GM21786 (cell line): ENCODE measurements around the gene ARPP19.
A peak's percentile ranks its signal among the peaks of the same experiment; 100 is the strongest.
"Not testable (repeated sequence)": the region's sequence is repeated elsewhere in the genome, so short reads cannot be mapped to it uniquely, and the experiment has no call there.

Source experiments
- ATAC-seq: cut with Tn5 transposase; IDR thresholded peaks from one replicate; pipeline ENCODE4 v1.9.1; 2021; ENCODE audit not compliant: unreplicated experiment

Gene ARPP19

GRCh38 chr15:52551762-52552161, 17.1 kb downstream of the ARPP19 start:
- ATAC-seq: no peak

GRCh38 chr15:52551186-52551585, 17.6 kb downstream of the ARPP19 start:
- not testable (repeated sequence) for ATAC-seq

GRCh38 chr15:52546031-52546751, 22.6 kb downstream of the ARPP19 start:
- no peak for ATAC-seq

DNA sequence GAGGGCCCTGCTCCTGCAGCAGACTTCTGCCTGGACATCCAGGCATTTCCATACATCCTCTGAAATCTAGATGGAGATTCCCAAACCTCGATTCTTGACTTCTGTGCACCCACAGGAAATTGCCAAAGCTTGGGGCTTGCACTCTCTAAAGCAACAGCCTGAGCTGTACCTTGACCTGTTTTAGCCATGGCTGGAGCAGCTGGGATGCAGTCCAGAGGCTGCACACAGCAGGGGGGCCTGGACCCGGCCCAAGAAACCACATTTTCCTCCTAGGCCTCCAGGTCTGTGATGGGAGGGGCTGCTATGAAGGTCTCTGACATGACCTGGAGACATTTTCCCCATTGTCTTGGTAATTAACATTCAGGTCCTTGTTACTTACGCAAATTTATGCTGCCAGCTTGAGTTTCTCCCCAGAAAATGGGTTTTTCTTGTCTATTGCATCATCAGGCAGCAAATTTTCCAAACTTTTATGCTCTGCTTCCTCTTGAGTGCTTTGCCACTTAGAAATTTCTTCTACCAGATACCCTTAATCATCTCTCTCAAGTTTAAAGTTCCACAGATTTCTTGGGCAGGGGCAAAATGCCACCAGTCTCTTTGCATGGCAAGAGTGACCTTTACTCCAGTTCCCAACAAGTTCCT, 28.3 kb downstream of the ARPP19 start:
- no peak for ATAC-seq

DNA sequence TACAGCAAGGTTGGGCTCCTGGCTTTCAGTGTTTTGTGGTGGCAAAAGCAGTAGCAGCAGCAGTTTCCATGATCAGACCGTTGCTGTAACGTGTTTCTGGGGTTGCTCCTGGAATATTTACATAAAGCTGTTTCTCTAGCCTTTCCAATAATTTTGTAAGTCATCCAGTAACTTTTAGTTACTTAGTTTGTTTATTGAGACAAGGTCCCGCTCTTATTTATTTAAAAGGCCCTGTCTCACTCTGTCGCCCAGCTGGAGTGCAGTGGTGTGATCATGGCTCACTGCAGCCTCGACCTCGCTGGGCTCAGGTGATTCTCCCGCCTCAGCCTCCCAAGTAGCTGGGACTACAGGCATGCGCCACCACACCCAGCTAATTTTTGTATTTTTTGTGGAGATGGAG, 31.4 kb downstream of the ARPP19 start:
- no peak for ATAC-seq

DNA sequence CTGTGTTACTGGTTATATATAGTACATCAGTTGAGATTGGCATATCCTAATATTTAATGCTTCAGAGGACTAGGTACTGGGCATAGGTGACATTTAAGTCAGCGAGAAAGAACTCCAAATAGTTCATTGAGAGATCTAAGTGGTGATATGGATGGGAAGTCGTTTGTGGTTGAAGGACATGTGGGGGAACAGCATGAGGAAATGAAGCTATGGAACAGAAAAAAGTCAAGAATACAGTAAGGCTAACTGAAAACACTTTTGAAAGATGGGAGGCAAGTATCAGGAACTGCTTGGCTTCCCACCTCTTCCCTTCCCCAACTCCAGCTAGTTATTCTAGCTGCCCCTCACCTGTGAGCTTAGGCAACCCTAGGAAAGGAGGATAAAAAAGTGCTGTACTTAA, 36.4 kb downstream of the ARPP19 start:
- ATAC-seq: no peak

- ATAC-seq: no peak
These were observed 38.9 kb downstream of the ARPP19 start for GRCh38 chr15:52529940-52530339.

GRCh38 chr15:52529341-52529924, 39.4 kb downstream of the ARPP19 start:
- peak; percentile 5 for ATAC-seq

- ATAC-seq: peak; percentile 78
These were observed 40.1 kb downstream of the ARPP19 start, which contains the start of gene MYO5A for GRCh38 chr15:52528564-52529340. MYO5A (minus strand) TSS chr15:52528880; CDS start chr15:52528806, 74 bp downstream.

DNA sequence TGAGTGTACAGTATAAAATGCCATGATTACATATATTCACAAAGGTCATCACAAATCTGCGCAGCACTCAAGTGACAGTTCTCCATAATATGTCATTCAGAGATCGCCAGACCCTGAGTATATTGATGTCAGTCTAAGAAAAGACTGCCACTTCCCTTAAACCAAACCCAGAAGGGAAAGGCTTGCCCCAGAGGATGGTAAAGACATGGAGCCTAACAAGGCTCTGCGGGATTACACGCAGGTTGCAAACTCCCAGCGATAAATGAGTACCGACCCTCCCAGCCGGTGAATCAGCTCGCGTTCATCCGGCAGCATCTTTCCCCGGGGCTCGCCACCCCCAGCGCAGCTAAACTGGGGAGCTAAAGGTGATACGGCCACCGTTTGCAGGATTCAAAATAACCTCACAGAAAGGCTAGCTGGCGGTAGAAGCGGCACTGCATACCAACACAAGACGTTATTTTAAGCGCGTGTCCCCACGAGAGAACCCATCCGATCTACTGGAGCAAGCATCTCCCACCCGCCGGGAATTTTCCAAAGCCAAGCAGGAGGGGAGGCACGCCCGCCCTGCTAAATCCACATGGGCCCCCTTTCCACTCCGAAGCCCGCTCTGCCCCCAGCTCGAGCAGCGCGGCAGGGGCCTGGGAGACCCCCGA, 40.8 kb downstream of the ARPP19 start:
- no peak for ATAC-seq

DNA sequence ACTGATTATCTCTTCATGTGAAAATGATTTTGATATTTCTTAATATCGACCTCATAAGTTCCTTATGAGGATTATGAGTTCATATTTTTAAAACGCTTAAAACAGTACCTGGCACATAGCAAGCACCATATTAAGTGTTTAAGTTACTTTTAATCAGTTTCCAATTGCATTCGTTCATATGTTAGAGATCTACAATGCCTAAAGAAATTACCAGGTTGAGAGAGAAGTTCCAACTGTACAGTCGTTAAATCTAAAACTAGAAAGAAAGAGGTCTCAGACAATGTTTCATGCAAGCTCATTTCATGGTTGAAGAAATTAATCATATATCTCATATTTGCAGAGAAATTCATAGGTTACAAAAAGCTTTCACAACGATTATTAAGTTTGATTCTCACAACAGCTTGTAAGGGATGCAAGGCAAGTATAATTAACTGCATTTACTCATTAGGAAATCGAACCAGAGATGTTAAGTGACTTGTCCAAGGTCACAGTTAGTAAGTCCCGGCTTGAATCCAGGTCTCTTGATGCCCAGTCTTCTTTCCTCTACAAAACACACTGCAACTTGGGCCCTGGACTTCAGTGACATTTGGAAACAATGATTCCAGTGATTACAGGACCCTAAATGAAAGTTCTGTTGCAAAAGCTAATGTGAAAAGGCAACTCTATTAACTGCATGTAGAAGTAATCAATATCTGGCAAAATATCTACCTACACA, 41.5 kb downstream of the ARPP19 start:
- ATAC-seq: no peak

DNA sequence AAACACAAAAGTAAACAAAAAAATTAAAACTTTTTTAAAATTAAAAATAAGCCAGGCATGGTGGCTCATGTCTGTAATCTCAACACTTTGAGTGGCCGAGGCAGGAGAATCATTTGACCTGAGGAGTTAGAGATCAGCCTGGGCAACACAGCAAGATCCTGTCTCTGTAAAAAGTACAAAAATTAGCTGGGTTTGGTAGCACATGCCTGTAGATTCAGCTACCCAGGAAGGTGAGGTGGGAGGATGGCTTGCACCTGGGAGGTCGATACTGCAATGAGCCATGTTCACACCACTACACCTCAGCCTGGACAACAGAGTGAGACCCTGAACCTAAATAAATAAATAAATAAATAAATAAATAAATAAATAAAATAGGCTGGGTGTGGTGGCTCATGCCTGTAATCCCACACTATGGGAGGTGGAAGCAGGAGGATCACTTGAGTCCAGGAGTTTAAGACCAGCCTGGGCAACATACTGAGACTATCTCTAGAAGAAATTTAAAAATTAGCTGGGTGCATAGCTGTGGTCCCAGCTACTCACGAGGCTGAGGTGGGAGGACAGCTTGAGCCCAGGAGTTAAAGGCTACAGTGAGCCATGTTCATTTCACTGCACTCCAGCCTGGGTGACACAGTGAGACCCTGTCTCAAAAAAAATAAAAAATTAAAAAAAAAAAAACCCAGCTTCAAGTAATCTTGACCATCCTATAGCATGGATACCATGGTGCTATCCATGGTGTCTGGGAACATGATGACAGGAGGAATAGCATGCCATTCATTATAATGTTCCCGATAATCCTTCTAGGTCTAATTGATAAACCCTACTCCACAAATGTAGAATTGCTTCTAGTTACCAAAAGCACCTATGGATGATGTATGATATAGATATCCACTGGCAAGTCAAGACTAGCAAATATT, 44.4 kb downstream of the ARPP19 start:
- ATAC-seq: no peak

DNA sequence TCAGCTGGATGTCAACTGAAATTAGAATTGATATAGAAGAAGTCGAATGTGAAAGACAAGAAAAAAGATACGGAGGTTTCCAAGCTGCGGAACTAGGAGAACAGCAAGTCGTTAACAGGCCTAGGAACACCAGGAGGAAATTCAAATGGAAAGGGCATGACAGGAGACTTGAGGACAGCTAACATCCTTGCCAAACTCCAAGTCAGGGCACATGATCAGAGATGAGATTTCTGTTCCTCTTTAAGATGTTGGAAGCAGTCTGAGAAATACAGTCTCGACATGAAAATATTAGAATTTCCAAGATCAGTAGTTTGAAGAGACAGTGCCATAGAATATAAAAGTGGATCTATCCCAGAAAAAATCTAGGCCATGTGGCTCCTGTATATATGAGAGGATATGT, 45.2 kb downstream of the ARPP19 start:
- no peak for ATAC-seq

- no peak for ATAC-seq
These were observed 45.6 kb downstream of the ARPP19 start for GRCh38 chr15:52523192-52523591.

DNA sequence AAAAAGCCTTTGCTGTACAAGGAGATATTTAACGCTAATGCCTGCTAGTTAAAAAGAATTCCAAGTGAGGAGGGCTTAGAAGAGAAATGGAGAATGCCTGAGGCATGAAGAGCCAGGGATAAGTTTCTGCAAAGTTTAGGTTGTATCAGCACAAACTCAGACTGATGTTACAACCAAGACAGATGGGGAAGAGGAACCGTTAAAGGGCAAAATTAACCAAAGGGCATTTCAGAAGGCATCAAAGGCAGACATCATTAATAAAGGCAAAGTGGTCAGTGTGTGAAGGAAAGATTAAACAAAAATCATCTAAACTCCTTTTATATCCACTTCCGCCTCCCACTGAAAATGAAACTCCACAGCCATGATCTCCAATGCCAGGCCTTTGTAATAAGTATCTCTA, 47.1 kb downstream of the ARPP19 start:
- no peak for ATAC-seq

DNA sequence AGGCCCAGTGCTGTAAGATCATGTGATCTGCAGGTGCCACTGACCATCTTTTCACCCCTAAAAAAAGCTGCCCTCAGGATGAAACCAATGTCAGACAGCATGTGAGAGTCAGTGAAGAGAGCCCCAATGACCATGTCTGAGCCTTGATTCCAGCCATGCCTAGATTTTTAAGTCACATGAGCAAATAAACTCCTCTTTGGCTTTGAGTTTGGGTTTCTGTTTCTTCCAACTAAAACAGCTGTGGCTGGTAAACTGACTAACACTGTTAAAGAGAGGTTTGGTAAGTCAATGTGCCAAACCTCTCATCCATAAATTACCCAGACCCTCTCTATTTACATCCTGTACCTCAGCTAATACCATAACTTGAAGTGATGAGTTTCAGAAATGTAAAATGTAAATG, 48.4 kb downstream of the ARPP19 start:
- ATAC-seq: no peak

DNA sequence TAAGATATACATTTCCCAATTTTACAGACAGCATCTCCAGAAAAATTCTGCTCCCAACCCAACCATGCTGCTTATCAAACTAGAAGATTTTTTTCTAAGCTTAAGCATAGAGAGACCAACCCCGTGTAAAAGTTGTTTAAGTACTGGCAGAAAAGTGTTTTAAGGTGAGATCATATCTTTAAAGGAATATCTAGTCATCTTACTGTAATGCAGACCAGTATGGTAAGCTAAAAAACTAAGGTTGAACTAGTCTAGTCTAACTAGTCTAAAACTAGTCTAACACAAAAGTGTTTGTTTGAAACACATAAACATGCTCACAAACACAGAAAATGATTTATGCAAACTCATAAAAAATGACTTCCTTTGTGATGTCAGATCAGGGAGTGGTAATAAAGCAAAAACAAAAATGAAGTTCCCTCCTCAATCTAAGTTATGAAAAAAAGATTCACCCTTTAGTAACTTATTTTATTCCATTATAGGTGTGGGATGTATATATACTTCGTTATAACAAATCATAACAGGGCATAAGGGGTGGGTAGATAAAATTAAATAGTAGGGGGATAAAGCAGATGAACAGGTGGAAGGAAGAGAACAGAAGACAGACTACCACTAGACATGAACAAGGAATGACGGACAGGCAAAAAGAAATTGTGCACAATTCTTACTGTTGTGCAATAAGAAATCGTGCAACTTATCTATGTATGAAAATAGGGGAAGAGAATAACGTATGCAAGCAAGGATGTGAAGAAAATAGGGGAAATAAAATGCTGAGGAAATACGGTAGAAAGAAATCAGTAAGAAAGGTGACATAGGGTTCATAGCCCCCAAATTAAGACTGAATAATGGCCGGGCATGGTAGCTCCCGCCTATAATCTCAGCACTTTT, 50.1 kb downstream of the ARPP19 start:
- no peak for ATAC-seq

GRCh38 chr15:52517014-52517413, 51.8 kb downstream of the ARPP19 start:
- ATAC-seq: no peak
